Measurements from ENCODE around the gene CD79A. TPM values are rescaled to one million over a fixed set of nuclear protein-coding genes. Genes with fewer than 3 reads are reported as not detected.

CD79A gene
- total RNA-seq, 4 donors from 2014 or later: 0.29 to 0.62 TPM; not detected in 2

- Histone ChIP-seq H3K27ac (no peak overlapping the region), H3K36me3 (no peaks in the 10 kb centered on the region), H3K9me3 (no peaks in the 10 kb centered on the region), H3K4me3 (no peak overlapping the region), H3K27me3 (no peaks in the 10 kb centered on the region), H3K4me1 (no peaks in the 10 kb centered on the region)
- DNase-seq: no peak
- intact Hi-C loops (cut with DNase I; ENCODE audit: low total_unique reads): no loop called here
- TF ChIP-seq POLR2A (IDR thresholded peaks at IDR 0.05) (no peak), CTCF (IDR thresholded peaks at IDR 0.05) (no peak)
These were observed 26.7 kb upstream of the CD79A start for GRCh38 chr19:41850381-41850780.

GRCh38 chr19:41851456-41851855, 25.6 kb upstream of the CD79A start:
- intact Hi-C loops (cut with DNase I; ENCODE audit: low total_unique reads): no loop called here
- H3K4me1 ChIP-seq: no peaks in the 10 kb centered on the region
- H3K27ac ChIP-seq: no peak overlapping the region
- H3K27me3 ChIP-seq: no peaks in the 10 kb centered on the region
- no peak for DNase-seq
- no peaks in the 10 kb centered on the region for H3K9me3 ChIP-seq
- TF ChIP-seq CTCF (IDR thresholded peaks at IDR 0.05): no peak
- no peak overlapping the region for H3K4me3 ChIP-seq
- no peaks in the 10 kb centered on the region for H3K36me3 ChIP-seq

GRCh38 chr19:41853344-41853743, 23.7 kb upstream of the CD79A start:
- Histone ChIP-seq H3K36me3 (no peaks in the 10 kb centered on the region), H3K4me1 (no peaks in the 10 kb centered on the region), H3K27me3 (no peaks in the 10 kb centered on the region), H3K27ac (no peak overlapping the region), H3K4me3 (no peak overlapping the region), H3K9me3 (no peaks in the 10 kb centered on the region)
- TF ChIP-seq CTCF (IDR thresholded peaks at IDR 0.05) (no peak), POLR2A (IDR thresholded peaks at IDR 0.05) (no peak)
- DNase-seq: no peak
- intact Hi-C loops (cut with DNase I; ENCODE audit: low total_unique reads): no loop called here

GRCh38 chr19:41853768-41854167, 23.3 kb upstream of the CD79A start:
- DNase-seq: no peak

GRCh38 chr19:41859213-41859617, 17.9 kb upstream of the CD79A start:
- intact Hi-C loops (cut with DNase I; ENCODE audit: low total_unique reads): no loop called here
- H3K27ac ChIP-seq: peak overlapping the region; percentile 75 to 98
- TF ChIP-seq CTCF (IDR thresholded peaks at IDR 0.05) (no peak), POLR2A (IDR thresholded peaks at IDR 0.05) (no peak)
- no peaks in the 10 kb centered on the region for H3K9me3 ChIP-seq
- no peak for DNase-seq
- peaks cover 6 to 24% of the 10 kb centered on the region in 2 donors for H3K4me1 ChIP-seq
- H3K27me3 ChIP-seq: no peaks in the 10 kb centered on the region
- no peaks in the 10 kb centered on the region for H3K36me3 ChIP-seq
- peak overlapping the region in 1 of 2 donors; percentile 28 for H3K4me3 ChIP-seq

More at GRCh38 chr19:41853768-41854167, 23.3 kb upstream of the CD79A start:
- H3K4me1 ChIP-seq: no peaks in the 10 kb centered on the region
- no peaks in the 10 kb centered on the region for H3K9me3 ChIP-seq
- TF ChIP-seq CTCF (IDR thresholded peaks at IDR 0.05): no peak
- no peak for TF ChIP-seq POLR2A (IDR thresholded peaks at IDR 0.05)
- no peaks in the 10 kb centered on the region for H3K36me3 ChIP-seq
- H3K4me3 ChIP-seq: no peak overlapping the region
- H3K27me3 ChIP-seq: no peaks in the 10 kb centered on the region
- intact Hi-C loops (cut with DNase I; ENCODE audit: low total_unique reads): no loop called here
- no peak overlapping the region for H3K27ac ChIP-seq
